GM10248 (cell line): ENCODE results near the gene CHD2.

Experiments used
- CTCF ChIA-PET: fragments of 300-600 bp; sonication (Branson Sonifier 250); formaldehyde crosslinking; extraction: SDS; loops from one replicate; lab custom pipeline; 2021; ENCODE audit warnings: antibody characterized with exemption; lab: Yijun Ruan, JAX
- POLR2A ChIA-PET: fragments of 350-650 bp; sonication (Branson Sonifier 250); formaldehyde crosslinking; extraction: SDS; loops from one replicate; lab custom pipeline; 2020; ENCODE audit warnings: antibody characterized with exemption; lab: Yijun Ruan, JAX
- DNase-seq: peaks from one replicate; pipeline ENCODE4 v3.0.0; 2012; ENCODE audit errors: extremely low spot score
- CTCF ChIP-seq: IDR thresholded peaks from 2 replicates; pipeline ENCODE4 v1.5.1; 2012; ENCODE audit warnings: mild to moderate bottlenecking, low read depth; ENCODE audit errors: extremely low read depth, missing control alignments, control extremely low read depth

Gene CHD2

GRCh38 chr15:92898988-92899582 lies 1.0 kb upstream of the CHD2 start:
- ChIA-PET POLR2A (interaction anchor here (0.6 to 2.0 kb wide), 9 partner anchors 8 to 97 kb away, joined by 3 to 38 read pairs (median 12); no protein-coding TSS in a partner anchor), CTCF (interaction anchor here (1.2 to 4.0 kb wide), 10 partner anchors 10 to 90 kb away, joined by 3 to 19 read pairs (median 5); no protein-coding TSS in a partner anchor)
- no peak for DNase-seq
- TF ChIP-seq CTCF, result no peak

GRCh38 chr15:92899601-92899947 lies 550 bp upstream of the CHD2 start:
- no peak for DNase-seq
- CTCF ChIA-PET, result interaction anchor here (1.2 to 4.0 kb wide), 10 partner anchors 11 to 91 kb away, joined by 3 to 19 read pairs (median 5); no protein-coding TSS in a partner anchor
- POLR2A ChIA-PET, result interaction anchor here (0.6 to 2.0 kb wide), 10 partner anchors 8 to 98 kb away, joined by 3 to 38 read pairs (median 10); no protein-coding TSS in a partner anchor
- no peak for TF ChIP-seq CTCF

GRCh38 chr15:92900731-92901071 lies 577 bp downstream of the CHD2 start:
- no peak for DNase-seq
- ChIA-PET POLR2A (interaction anchor here (1.3 to 2.0 kb wide), 11 partner anchors 8 to 97 kb away, joined by 3 to 38 read pairs (median 7); no protein-coding TSS in a partner anchor), CTCF (interaction anchor here (0.6 to 4.0 kb wide), 11 partner anchors 8 to 103 kb away, joined by 3 to 19 read pairs (median 4); no protein-coding TSS in a partner anchor)
- TF ChIP-seq CTCF, result no peak

- no peak for TF ChIP-seq CTCF
- ChIA-PET CTCF (interaction anchor here (1.5 to 4.0 kb wide), 7 partner anchors 11 to 93 kb away, joined by 3 to 19 read pairs (median 8); no protein-coding TSS in a partner anchor), POLR2A (interaction anchor here (1.3 to 2.0 kb wide), 6 partner anchors 12 to 97 kb away, joined by 3 to 38 read pairs (median 6); no protein-coding TSS in a partner anchor)
- DNase-seq, result no peak
Measured at GRCh38 chr15:92901072-92901761, 1.1 kb downstream of the CHD2 start.

- ChIA-PET POLR2A (interaction anchor here (2.5 kb wide), 1 partner anchor 20 kb away, joined by 18 read pairs; no protein-coding TSS in a partner anchor), CTCF (interaction anchor here (1.1 to 4.0 kb wide), 5 partner anchors 12 to 105 kb away, joined by 3 to 19 read pairs (median 4); no protein-coding TSS in a partner anchor)
- no peak for TF ChIP-seq CTCF
- DNase-seq, result no peak
Measured at GRCh38 chr15:92901995-92902394, 1.9 kb downstream of the CHD2 start.

GRCh38 chr15:92902737-92903593 lies 2.8 kb downstream of the CHD2 start:
- CTCF ChIA-PET, result interaction anchor here (0.8 to 4.0 kb wide), 7 partner anchors 13 to 106 kb away, joined by 3 to 19 read pairs (median 4); no protein-coding TSS in a partner anchor
- DNase-seq, result no peak
- TF ChIP-seq CTCF, result no peak
- POLR2A ChIA-PET, result interaction anchor here (1.5 to 2.5 kb wide), 3 partner anchors 19 to 94 kb away, joined by 5 to 18 read pairs (median 6); no protein-coding TSS in a partner anchor
